Measurements from ENCODE around the gene POLR3K. TPM values are rescaled to one million over a fixed set of nuclear protein-coding genes. Genes with fewer than 3 reads are reported as not detected.

The POLR3K gene
- total and polyA plus RNA-seq, 4 donors: 2.8 to 9.8 (median 7.4) TPM

DNA sequence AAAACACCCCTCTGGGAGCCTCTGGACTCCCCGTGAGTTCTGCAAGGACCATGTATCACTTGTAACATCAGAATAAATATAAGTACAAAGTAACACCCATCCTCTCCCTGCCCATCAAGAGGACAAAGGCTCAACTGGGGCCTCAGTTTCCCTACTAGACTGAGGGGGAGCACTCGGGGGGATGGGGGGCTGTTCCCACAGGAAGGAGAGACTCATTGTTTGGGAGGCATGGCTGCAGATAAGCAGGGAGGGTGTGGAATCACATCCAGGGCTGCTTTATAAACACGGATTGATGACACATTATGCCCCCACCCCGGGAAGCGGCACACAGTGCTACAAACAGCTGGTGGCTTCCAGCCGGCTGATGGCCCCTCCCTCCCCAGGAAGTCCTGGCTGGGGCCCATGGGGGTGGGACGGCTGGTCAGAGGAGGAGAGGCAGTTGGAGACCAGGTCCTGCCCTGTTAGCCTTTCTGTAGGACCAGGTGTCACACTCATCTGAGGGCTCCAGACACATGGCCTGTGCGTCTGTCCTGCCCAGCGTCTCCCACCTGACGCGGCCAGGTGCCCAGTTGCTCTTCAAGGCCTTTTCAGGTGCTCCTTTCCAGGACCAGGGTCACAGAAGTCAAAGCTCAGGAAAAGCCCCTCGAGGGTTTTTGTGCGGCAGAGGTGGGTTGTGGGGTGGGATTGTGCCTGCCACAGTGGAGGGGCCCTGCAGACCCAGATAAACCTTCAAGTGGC lies 23.3 kb upstream of the POLR3K start (continued):
- TF ChIP-seq GABPA (IDR thresholded peaks at IDR 0.05 in 1 of 2, conservative IDR thresholded peaks at IDR 0.05 in 1 of 2): no peak

DNA sequence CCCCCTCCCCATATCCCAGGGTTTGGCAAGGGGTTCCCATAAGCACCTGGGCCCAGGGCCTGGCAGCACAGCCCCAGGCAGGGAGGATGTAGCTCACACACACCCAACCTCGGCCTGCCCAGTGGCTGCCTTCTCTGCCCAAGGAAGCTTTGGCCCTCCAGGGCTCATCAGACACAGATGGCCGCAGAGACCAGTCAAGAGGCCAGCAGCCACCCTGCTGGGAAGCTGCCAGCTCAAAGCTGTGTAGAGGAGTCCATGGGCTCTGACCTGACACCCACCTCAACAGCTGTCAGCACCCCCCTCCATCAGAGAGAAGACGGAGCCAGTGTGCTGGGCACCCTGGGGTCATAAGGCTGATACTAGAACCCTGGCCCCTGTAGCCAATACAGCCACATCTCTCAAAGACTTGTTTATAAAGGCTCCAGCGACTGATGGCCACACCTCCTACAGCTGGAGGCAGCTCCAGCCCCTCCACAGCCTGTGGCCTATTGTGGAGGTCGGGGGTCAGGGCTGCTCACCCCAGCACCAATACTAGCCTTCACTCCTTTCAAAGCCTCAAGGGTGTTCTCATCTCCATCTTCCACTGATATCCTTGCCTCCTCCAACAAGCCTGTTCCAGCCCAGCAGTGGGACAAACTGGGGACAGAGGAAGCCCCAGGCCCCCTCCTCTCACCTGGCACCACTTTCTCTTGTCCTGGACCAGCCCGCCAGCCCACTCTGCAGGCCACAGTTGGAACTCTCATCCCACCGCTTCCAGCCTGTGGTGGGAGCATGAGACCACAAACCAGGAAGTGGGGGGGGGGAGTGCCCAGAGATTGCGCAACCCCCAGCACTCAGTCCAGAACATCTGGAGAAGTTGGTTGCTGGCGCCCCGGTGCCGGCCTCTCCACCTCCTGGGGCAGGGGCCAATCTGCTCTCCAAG lies 22.4 kb upstream of the POLR3K start:
- Histone ChIP-seq H3K9me3 (ENCODE audit: control insufficient read depth in 4 of 4, low read length in 3 of 4) (no peaks in the 10 kb centered on the region), H3K27ac (ENCODE audit: low read depth in 1 of 2, low read length in 2 of 2) (peak overlapping the region in 1 of 2 donors; percentile 52), H3K9ac (ENCODE audit: low read depth in 1 of 2, low read length in 2 of 2) (no peak overlapping the region), H3K36me3 (ENCODE audit: control insufficient read depth in 4 of 4, insufficient read depth in 3 of 4, low read depth in 1 of 4, low read length in 3 of 4) (peaks cover 0 to 6% (median 0%) of the 10 kb centered on the region in 4 donors), H3K4me1 (ENCODE audit: control insufficient read depth in 4 of 4, insufficient read depth in 4 of 4, low read length in 3 of 4) (peaks cover 8 to 34% (median 26%) of the 10 kb centered on the region in 4 donors), H3K4me3 (ENCODE audit: low read depth in 1 of 3, low read length in 3 of 3) (no peak overlapping the region), H3K27me3 (ENCODE audit: control insufficient read depth in 4 of 4, insufficient read depth in 4 of 4, low read length in 3 of 4) (no peaks in the 10 kb centered on the region)
- TF ChIP-seq ATF3 (IDR thresholded peaks at IDR 0.05) (no peak), NR2F2 (IDR thresholded peaks at IDR 0.05) (peak; percentile 40)
- DNase-seq (ENCODE audit: low spot score): no peak
- 61% methylated on average over 11 of the region's 11 CpGs for WGBS

DNA sequence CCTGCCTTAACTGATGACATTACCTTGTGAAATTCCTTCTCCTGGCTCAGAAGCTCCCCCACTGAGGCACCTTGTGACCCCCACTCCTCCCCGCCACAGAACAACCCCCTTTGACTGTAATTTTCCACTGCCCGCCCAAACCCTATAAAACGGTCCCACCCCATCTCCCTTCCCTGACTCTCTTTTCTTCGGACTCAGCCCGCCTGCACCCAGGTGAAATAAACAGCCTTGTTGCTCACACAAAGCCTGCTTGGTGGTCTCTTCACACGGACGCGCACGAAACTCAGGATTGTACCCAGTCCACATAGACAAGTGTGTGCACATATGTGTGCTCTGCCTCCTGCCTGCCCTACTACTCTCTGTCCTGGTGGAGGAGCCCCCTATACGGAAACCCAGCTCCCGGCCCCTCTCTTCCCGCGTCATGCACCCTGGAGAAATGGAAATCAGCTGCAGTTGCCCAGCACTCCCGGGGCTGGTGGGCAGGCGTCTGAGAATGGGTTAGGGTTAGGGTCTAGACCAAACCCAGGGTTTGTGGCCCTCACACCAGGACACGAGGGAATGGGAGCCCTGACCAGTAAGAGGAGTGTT lies 21.4 kb upstream of the POLR3K start:
- no peak for TF ChIP-seq JUND (IDR thresholded peaks at IDR 0.05)
- WGBS: 90% methylated on average over 16 of the region's 16 CpGs
- H3K36me3 ChIP-seq (ENCODE audit: control insufficient read depth in 4 of 4, insufficient read depth in 3 of 4, low read depth in 1 of 4, low read length in 3 of 4): peaks cover 0 to under 1% (median 0%) of the 10 kb centered on the region in 4 donors
- H3K4me1 ChIP-seq (ENCODE audit: control insufficient read depth in 4 of 4, insufficient read depth in 4 of 4, low read length in 3 of 4): peaks cover 8 to 36% (median 26%) of the 10 kb centered on the region in 4 donors
- H3K4me3 ChIP-seq (ENCODE audit: low read depth in 1 of 3, low read length in 3 of 3): no peak overlapping the region
- no peaks in the 10 kb centered on the region for H3K9me3 ChIP-seq (ENCODE audit: control insufficient read depth in 4 of 4, low read length in 3 of 4)
- H3K9ac ChIP-seq (ENCODE audit: low read depth in 1 of 2, low read length in 2 of 2): no peak overlapping the region
- H3K27me3 ChIP-seq (ENCODE audit: control insufficient read depth in 4 of 4, insufficient read depth in 4 of 4, low read length in 3 of 4): no peaks in the 10 kb centered on the region
- H3K27ac ChIP-seq (ENCODE audit: low read depth in 1 of 2, low read length in 2 of 2): peak overlapping the region in 1 of 2 donors; percentile 52
- no peak for DNase-seq (ENCODE audit: low spot score)

- no peak for DNase-seq (ENCODE audit: low spot score)
- H3K9me3 ChIP-seq (ENCODE audit: control insufficient read depth in 4 of 4, low read length in 3 of 4): no peaks in the 10 kb centered on the region
- H3K27me3 ChIP-seq (ENCODE audit: control insufficient read depth in 4 of 4, insufficient read depth in 4 of 4, low read length in 3 of 4): no peaks in the 10 kb centered on the region
- H3K4me1 ChIP-seq (ENCODE audit: control insufficient read depth in 4 of 4, insufficient read depth in 4 of 4, low read length in 3 of 4): peaks cover 8 to 35% (median 26%) of the 10 kb centered on the region in 4 donors
- H3K27ac ChIP-seq (ENCODE audit: low read depth in 1 of 2, low read length in 2 of 2): no peak overlapping the region
- H3K36me3 ChIP-seq (ENCODE audit: control insufficient read depth in 4 of 4, insufficient read depth in 3 of 4, low read depth in 1 of 4, low read length in 3 of 4): no peaks in the 10 kb centered on the region
- WGBS: 63% methylated on average over 12 of the region's 12 CpGs
- no peak overlapping the region for H3K9ac ChIP-seq (ENCODE audit: low read depth in 1 of 2, low read length in 2 of 2)
- no peak overlapping the region for H3K4me3 ChIP-seq (ENCODE audit: low read depth in 1 of 3, low read length in 3 of 3)
- no peak for TF ChIP-seq SP1 (IDR thresholded peaks at IDR 0.05)
- no peak for TF ChIP-seq HNF4G (IDR thresholded peaks at IDR 0.05)
- TF ChIP-seq, protein P1, sequence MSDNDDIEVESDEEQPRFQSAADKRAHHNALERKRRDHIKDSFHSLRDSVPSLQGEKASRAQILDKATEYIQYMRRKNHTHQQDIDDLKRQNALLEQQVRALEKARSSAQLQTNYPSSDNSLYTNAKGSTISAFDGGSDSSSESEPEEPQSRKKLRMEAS (IDR thresholded peaks at IDR 0.05): no peak
- no peak for TF ChIP-seq HNF4A (conservative IDR thresholded peaks at IDR 0.05)
- TF ChIP-seq ATF3 (IDR thresholded peaks at IDR 0.05): no peak
- TF ChIP-seq JUND (IDR thresholded peaks at IDR 0.05): no peak
- TF ChIP-seq FOXA2 (IDR thresholded peaks at IDR 0.05): no peak
- TF ChIP-seq RXRA (IDR thresholded peaks at IDR 0.05): no peak
- no peak for TF ChIP-seq REST (IDR thresholded peaks at IDR 0.05)
- TF ChIP-seq EGR1 (IDR thresholded peaks at IDR 0.05; ENCODE audit: low read depth in 2 of 2): no peak
- TF ChIP-seq TAF1 (conservative IDR thresholded peaks at IDR 0.05): no peak
- TF ChIP-seq YY1 (IDR thresholded peaks at IDR 0.05): no peak
- TF ChIP-seq, protein P2, sequence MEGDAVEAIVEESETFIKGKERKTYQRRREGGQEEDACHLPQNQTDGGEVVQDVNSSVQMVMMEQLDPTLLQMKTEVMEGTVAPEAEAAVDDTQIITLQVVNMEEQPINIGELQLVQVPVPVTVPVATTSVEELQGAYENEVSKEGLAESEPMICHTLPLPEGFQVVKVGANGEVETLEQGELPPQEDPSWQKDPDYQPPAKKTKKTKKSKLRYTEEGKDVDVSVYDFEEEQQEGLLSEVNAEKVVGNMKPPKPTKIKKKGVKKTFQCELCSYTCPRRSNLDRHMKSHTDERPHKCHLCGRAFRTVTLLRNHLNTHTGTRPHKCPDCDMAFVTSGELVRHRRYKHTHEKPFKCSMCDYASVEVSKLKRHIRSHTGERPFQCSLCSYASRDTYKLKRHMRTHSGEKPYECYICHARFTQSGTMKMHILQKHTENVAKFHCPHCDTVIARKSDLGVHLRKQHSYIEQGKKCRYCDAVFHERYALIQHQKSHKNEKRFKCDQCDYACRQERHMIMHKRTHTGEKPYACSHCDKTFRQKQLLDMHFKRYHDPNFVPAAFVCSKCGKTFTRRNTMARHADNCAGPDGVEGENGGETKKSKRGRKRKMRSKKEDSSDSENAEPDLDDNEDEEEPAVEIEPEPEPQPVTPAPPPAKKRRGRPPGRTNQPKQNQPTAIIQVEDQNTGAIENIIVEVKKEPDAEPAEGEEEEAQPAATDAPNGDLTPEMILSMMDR (IDR thresholded peaks at IDR 0.05; ENCODE audit: low read depth, low read length, missing input control): no peak
- no peak for TF ChIP-seq FOXA1 (IDR thresholded peaks at IDR 0.05)
Observed at GRCh38 chr16:74051-74746, 20.8 kb upstream of the POLR3K start.

All from liver (tissue), 9 donors.